ENCODE results near the gene PPP2R2C. TPM values are rescaled to one million over a fixed set of nuclear protein-coding genes. Genes with fewer than 3 reads are reported as not detected.

The PPP2R2C gene
- total and polyA plus RNA-seq, 10 of the 15 experiments (the other 5 are each of a cell fraction or from before 2014, with no cell fraction given): 0.13 to 0.15 TPM; not detected in 8

GRCh38 chr4:6322067-6322760, 150.2 kb downstream of the PPP2R2C start:
- no peak; the same call in 2 of the 3 replicates for ATAC-seq
- FAIRE-seq: no peak
- no TSS peak for BruUV-seq (replicated peaks)
- DNase-seq (ENCODE audit: low read depth, low spot score): no peak
- no peak for TF ChIP-seq BMI1 (IDR thresholded peaks at IDR 0.05; ENCODE audit: borderline replicate concordance)
- TF ChIP-seq TCF12 (IDR thresholded peaks at IDR 0.05; ENCODE audit: low read depth, low read length): no peak
- no peak for TF ChIP-seq GABPA (IDR thresholded peaks at IDR 0.05; ENCODE audit: low read depth)
- TF ChIP-seq NR2C1 (IDR thresholded peaks at IDR 0.05): no peak
- TF ChIP-seq SPI1 (IDR thresholded peaks at IDR 0.05; ENCODE audit: borderline replicate concordance, insufficient read depth, low read depth, low read length): no peak
- no peak for TF ChIP-seq ZNF384 (IDR thresholded peaks at IDR 0.05; ENCODE audit: borderline replicate concordance, low read depth, low read length)
- TF ChIP-seq ZBTB40 (IDR thresholded peaks at IDR 0.05; ENCODE audit: borderline replicate concordance): no peak
- TF ChIP-seq YBX1 (IDR thresholded peaks at IDR 0.05): no peak
- ChIA-PET POLR2A (interaction anchor here (1.7 kb wide), 1 partner anchor 52 kb away, joined by 6 read pairs; the partner anchor contains the start of gene WFS1), RAD21 (ENCODE audit: unreplicated experiment) (interaction anchor here (0.8 to 7.2 kb wide), 3 partner anchors 43 to 59 kb away, joined by 3 to 65 read pairs (median 9); partner anchors contain the start of gene WFS1), SMC1A (ENCODE audit: uncharacterized antibody, unreplicated experiment) (interaction anchor here (0.7 to 7.0 kb wide), 5 partner anchors 10 to 187 kb away, joined by 3 to 137 read pairs (median 4); no protein-coding TSS in a partner anchor), CTCF (interaction anchor here (0.5 to 20.1 kb wide), 8 partner anchors 9 to 324 kb away, joined by 3 to 469 read pairs (median 10); partner anchors contain the start of gene WFS1)
- Histone ChIP-seq H3K27ac (ENCODE audit: control insufficient read depth, insufficient read depth) (no peak overlapping the region), H3K4me2 (ENCODE audit: control insufficient read depth, insufficient read depth) (no peak overlapping the region), H2AFZ (ENCODE audit: control insufficient read depth, low read depth, low read length) (no peak overlapping the region), H3K9ac (ENCODE audit: control insufficient read depth, insufficient read depth, low read length) (no peak overlapping the region), H3K36me3 (ENCODE audit: control insufficient read depth in 2 of 2, insufficient read depth in 2 of 2, low read length in 1 of 2) (no peaks in the 10 kb centered on the region), H3K27me3 (replicated peaks in 1 of 2; ENCODE audit: control insufficient read depth in 2 of 2, insufficient read depth in 2 of 2, low read length in 1 of 2) (peaks cover 2 to 3% of the 10 kb centered on the region in 2 experiments; a peak in 3 of 4 replicates), H3K4me1 (ENCODE audit: control insufficient read depth, insufficient read depth, low read length) (no peaks in the 10 kb centered on the region), H3K9me3 (replicated peaks; ENCODE audit: control insufficient read depth, insufficient read depth, low read length) (no peaks in the 10 kb centered on the region; the same call in 2 of the 3 replicates), H4K20me1 (ENCODE audit: control insufficient read depth, insufficient read depth) (no peaks in the 10 kb centered on the region), H3K4me3 (no peak overlapping the region), H3K79me2 (ENCODE audit: control insufficient read depth, insufficient read depth, low read length) (no peaks in the 10 kb centered on the region)
- WGBS (ENCODE audit: insufficient coverage, insufficient replicate concordance, low lambda C conversion rate, missing lambda C conversion rate): 47% methylated on average over 23 of the region's 23 CpGs
- in situ Hi-C loops (cut with MboI) (no loop called here), intact Hi-C loops (cut with micrococcal nuclease; ENCODE audit: unreplicated experiment) (no loop called here)

Data from GM12878 (cell line).